ENCODE results near the gene CNTN5. TPM values are rescaled to one million over a fixed set of nuclear protein-coding genes. Genes with fewer than 3 reads are reported as not detected.

CNTN5 gene
- total RNA-seq, 1 experiment from 2014 or later, result not detected

GRCh38 chr11:99316776-99317520 is 296.2 kb downstream of the CNTN5 start:
- no peak for TF ChIP-seq CTCF (IDR thresholded peaks at IDR 0.05; ENCODE audit: unreplicated experiment)
- Mint-ChIP-seq H3K36me3 (ENCODE audit: insufficient read depth, unreplicated experiment) (no peaks in the 10 kb centered on the region), H3K9me3 (ENCODE audit: unreplicated experiment) (no peaks in the 10 kb centered on the region), H3K4me3 (ENCODE audit: unreplicated experiment) (no peak overlapping the region), H3K27me3 (ENCODE audit: insufficient read depth, unreplicated experiment) (peaks cover 13% of the 10 kb centered on the region), H3K4me1 (ENCODE audit: insufficient read depth, unreplicated experiment) (peaks cover 7% of the 10 kb centered on the region), H3K27ac (ENCODE audit: low read depth, unreplicated experiment) (no peak overlapping the region)
- intact Hi-C loops (cut with micrococcal nuclease), result no loop called here
- no peak for DNase-seq (ENCODE audit: unreplicated experiment)
- POLR2A ChIA-PET, result interaction anchor here (1.1 kb wide), 1 partner anchor 9 kb away, joined by 3 read pairs; no protein-coding TSS in a partner anchor
- BruUV-seq (replicated peaks), result no TSS peak
- CTCF ChIA-PET, result no interaction called here

GRCh38 chr11:99320769-99321290 is 300.1 kb downstream of the CNTN5 start:
- peak; percentile 3 for DNase-seq (ENCODE audit: unreplicated experiment)
- POLR2A ChIA-PET, result no interaction called here
- intact Hi-C loops (cut with micrococcal nuclease), result no loop called here

GRCh38 chr11:99325847-99326246 is 305.1 kb downstream of the CNTN5 start:
- intact Hi-C loops (cut with micrococcal nuclease), result no loop called here
- ChIA-PET CTCF (no interaction called here), POLR2A (interaction anchor here (1.1 to 1.6 kb wide), 2 partner anchors 9 to 12 kb away, joined by 3 read pairs; no protein-coding TSS in a partner anchor)
- H3K27ac Mint-ChIP-seq (ENCODE audit: low read depth, unreplicated experiment), result peak overlapping the region; percentile 78
- no peaks in the 10 kb centered on the region for H3K36me3 Mint-ChIP-seq (ENCODE audit: insufficient read depth, unreplicated experiment)
- H3K4me3 Mint-ChIP-seq (ENCODE audit: unreplicated experiment), result peak overlapping the region; percentile 49
- no peak for TF ChIP-seq CTCF (IDR thresholded peaks at IDR 0.05; ENCODE audit: unreplicated experiment)
- DNase-seq (ENCODE audit: unreplicated experiment), result peak; percentile 77
- no TSS peak for BruUV-seq (replicated peaks)
- no peaks in the 10 kb centered on the region for H3K27me3 Mint-ChIP-seq (ENCODE audit: insufficient read depth, unreplicated experiment)
- H3K9me3 Mint-ChIP-seq (ENCODE audit: unreplicated experiment), result no peaks in the 10 kb centered on the region
- H3K4me1 Mint-ChIP-seq (ENCODE audit: insufficient read depth, unreplicated experiment), result peaks cover 9% of the 10 kb centered on the region

More at GRCh38 chr11:99320769-99321290, 300.1 kb downstream of the CNTN5 start:
- TF ChIP-seq CTCF (IDR thresholded peaks at IDR 0.05; ENCODE audit: unreplicated experiment), result no peak
- H3K4me1 Mint-ChIP-seq (ENCODE audit: insufficient read depth, unreplicated experiment), result peaks cover 10% of the 10 kb centered on the region
- no peaks in the 10 kb centered on the region for H3K9me3 Mint-ChIP-seq (ENCODE audit: unreplicated experiment)
- no TSS peak for BruUV-seq (replicated peaks)
- H3K36me3 Mint-ChIP-seq (ENCODE audit: insufficient read depth, unreplicated experiment), result no peaks in the 10 kb centered on the region
- no peak overlapping the region for H3K4me3 Mint-ChIP-seq (ENCODE audit: unreplicated experiment)
- no peak overlapping the region for H3K27ac Mint-ChIP-seq (ENCODE audit: low read depth, unreplicated experiment)
- no peaks in the 10 kb centered on the region for H3K27me3 Mint-ChIP-seq (ENCODE audit: insufficient read depth, unreplicated experiment)
- CTCF ChIA-PET, result no interaction called here

- Mint-ChIP-seq H3K27me3 (ENCODE audit: insufficient read depth, unreplicated experiment) (no peaks in the 10 kb centered on the region), H3K36me3 (ENCODE audit: insufficient read depth, unreplicated experiment) (no peaks in the 10 kb centered on the region), H3K4me3 (ENCODE audit: unreplicated experiment) (no peak overlapping the region), H3K4me1 (ENCODE audit: insufficient read depth, unreplicated experiment) (peaks cover 5% of the 10 kb centered on the region), H3K27ac (ENCODE audit: low read depth, unreplicated experiment) (no peak overlapping the region), H3K9me3 (ENCODE audit: unreplicated experiment) (no peaks in the 10 kb centered on the region)
- ChIA-PET CTCF (no interaction called here), POLR2A (no interaction called here)
- intact Hi-C loops (cut with micrococcal nuclease), result no loop called here
- BruUV-seq (replicated peaks), result no TSS peak
- no peak for DNase-seq (ENCODE audit: unreplicated experiment)
- no peak for TF ChIP-seq CTCF (IDR thresholded peaks at IDR 0.05; ENCODE audit: unreplicated experiment)
These were observed 306.3 kb downstream of the CNTN5 start for GRCh38 chr11:99327066-99327465.

Data from MCF 10A (cell line).